ENCODE results near the gene PIK3R6.
A peak's percentile ranks its signal among the peaks of the same experiment; 100 is the strongest.

PIK3R6 gene, protein sequence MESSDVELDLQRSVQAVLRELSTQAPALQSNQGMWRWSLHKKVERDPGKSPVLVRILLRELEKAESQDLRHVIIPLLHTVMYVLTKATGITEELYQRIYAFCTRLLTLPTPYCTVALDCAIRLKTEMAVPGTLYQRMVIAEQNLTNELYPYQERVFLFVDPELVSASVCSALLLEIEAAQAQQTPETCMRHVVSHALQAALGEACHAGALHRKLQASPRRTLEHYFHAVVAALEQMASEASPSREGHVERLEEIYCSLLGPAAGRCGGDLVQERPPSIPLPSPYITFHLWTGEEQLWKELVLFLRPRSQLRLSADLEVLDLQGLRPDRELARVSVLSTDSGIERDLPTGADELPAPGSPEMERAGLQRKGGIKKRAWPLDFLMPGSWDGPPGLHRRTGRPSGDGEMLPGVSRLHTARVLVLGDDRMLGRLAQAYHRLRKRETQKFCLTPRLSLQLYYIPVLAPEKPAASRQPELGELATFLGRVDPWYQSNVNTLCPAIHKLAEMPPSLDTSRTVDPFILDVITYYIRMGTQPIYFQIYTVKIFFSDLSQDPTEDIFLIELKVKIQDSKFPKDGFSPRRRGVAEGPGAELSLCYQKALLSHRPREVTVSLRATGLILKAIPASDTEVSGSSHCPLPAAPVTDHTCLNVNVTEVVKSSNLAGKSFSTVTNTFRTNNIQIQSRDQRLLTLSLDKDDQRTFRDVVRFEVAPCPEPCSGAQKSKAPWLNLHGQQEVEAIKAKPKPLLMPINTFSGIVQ

DNA sequence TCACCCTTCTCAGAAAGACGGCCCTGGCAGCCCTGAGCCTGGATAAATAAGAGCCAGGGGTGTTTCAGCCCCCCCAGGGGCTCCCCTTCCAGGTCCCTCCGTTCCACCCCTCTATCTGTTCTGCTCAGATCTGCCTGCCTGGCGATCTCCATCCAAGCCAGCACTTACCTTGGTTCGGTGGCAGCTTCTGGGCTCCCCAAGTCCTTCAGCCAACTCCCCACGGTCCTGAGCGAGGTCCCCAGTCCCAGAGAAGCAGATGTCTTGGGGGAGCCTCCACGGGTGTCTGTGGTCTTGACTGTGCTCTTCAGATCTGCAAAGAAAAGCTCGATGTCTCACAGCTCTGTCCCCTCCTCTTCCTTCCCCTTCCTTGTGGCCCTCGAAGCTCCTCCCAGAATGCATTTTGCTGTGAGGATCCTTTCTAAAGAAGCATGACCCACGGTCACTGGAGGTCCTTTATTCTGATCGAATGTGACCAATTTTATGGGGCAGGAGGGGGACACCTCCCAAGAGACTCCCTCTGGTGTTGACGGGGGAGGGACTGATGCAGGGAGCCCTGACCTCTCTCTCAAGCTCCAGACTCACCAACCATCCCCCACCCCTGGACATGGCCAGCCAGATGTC is at the start of gene PIK3R6:
Gene PIK3R6, minus strand, starts transcription at position 314 of the 621 bp plus-strand sequence. CDS start 17,880 bp downstream, outside the sequence.
- DNase-seq, result no peak

DNA sequence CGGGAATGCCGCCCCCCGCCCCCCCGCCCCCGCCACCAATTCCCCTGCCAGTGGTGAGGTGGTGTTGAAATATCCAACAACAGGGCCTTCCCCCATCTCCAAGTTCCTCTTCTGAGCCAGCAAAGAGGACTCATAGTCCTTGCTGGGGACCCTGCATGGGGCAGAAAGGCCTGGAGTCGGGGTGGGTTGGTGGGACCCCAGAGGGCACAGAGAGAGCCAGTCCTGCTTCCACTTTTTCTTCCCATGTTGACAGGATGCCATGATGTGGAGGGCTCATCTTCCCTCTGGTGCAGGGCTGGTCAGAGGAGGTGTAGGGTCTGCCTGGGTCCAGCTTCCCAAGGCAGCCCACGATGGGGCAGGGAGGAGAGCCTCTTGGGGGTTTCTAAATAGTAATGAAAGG is 49.0 kb upstream of the PIK3R6 start:
- no peak for DNase-seq

DNA sequence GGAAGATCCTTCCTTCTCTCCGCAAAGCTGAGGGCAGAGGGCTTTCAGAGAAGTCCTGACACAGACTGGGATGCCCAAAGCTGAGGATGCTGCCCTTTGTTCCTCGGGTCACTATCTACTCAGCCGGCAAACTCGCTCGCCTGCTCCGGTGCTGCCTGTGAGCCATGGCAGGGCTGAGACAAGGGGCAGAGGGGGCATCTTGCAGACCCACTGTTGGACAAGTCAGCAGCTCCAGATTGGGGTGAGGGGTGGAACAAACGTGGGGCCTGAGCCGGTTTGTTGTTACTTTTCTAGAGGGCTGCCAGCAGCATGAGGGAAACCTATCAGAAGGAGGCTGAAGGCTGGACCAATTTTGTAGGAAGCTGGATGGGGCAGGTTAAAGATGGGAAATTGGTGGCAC is 47.1 kb upstream of the PIK3R6 start:
- no peak for DNase-seq

DNA sequence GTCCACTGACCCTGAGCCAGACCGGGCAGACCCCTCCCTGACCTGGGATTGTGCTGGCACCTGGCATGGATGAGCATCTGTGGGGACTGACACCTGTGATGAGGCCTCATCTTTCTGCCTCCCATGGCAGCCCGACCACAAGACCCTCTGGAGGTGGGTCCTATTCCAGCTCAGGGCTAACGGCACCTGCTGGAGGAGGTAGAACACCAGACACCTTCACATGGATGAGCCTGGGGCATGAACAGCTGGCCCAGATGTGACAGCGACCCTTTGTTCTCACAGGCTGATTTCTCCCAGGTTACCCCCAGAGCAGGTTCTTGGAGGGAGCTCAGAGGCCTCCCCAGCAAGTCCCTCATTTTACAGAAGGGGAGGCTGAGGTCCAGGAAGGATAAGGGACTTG is 46.4 kb upstream of the PIK3R6 start:
- no peak for DNase-seq

DNA sequence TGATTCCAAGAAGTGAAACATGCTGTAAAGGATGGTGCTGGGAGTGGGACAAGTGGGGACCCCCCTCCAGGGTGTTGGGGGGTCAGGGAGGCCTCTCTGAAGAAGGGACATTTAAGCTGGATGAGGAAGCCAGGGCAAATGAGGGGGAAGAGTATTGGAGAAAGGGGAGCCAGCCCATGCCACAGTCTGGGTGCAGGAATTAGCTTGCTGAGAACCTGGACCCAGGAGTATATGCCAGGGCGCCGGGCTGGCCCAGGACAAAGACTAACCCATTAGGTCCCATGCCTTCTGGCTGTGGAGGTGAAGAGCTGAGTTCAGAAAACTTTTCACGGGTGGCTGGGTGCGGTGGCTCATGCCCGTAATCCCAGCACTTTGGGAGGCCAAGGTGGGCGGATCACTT is 45.6 kb upstream of the PIK3R6 start:
- DNase-seq, result no peak

DNA sequence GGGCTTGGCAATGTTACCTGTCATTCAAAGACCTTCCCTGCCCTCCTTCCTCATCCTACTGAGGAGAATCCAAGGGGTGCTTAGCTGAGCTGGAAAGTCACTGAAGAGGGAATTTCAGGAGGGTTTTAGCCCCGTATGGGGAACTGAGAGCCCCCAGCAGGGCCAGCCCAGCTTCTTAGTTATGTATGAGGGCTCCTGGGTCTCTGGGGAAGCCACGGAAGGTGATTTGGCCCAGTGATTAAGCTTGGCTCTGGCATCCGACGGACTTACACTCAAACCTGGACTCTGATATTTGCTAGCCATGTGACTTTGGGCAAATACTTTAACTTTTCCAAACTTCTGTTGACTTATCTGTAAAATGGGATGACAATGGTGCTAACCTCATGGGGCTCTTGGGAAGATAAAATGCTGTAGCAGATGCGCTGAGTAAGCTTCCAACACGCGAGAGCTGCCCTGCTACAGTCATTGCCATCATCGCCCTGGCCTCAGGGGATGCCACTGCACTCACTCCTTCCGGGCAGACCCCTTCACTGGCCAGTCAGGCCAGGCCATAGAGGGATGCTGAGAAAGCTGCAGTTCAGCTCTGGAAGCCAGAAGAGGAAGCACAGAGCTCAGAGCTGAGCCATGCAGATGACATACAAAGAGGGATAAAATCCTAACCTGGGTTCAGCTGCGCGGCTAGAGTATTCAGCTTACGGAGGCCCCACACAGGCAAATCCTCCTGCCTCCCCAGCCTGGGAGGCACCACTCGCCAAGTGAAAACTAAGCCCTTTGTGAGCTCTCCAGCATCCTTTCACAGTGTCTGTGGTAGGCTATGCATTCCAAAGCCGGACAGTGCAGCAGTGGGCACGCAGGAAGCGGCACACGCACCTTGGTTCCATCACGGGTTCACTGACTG is 44.9 kb upstream of the PIK3R6 start:
- DNase-seq, result no peak

DNA sequence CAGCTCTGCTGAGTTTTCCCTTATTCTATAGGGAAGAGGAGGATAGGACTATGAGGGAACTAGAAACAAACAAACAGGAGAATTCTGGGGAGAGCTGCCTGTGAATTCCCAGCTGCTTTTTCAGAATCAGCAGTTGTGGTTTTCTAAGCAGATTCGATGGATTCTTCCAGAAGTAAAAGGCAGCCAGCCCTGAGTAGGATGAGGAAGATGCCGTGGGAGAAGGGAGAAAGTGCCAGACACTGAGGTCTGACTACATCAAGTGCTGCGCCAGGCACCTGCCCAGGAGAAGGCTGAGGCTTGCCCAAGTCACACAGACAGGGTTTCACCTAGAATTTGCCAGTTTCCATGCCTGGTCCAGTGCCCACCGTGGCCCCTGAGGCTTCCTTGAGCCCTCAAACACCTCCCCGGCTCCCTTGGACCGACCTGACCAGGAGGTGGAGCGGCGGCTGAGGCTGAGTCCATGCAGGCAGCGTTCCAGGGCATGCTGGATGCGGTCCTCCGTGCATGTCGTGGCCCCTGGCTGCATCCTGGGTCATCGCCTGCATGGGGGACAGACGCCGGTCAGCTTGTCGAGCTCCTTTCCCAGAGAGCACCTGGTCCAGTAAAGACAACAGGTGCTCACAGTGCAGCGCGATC is 43.6 kb upstream of the PIK3R6 start:
- no peak for DNase-seq

DNA sequence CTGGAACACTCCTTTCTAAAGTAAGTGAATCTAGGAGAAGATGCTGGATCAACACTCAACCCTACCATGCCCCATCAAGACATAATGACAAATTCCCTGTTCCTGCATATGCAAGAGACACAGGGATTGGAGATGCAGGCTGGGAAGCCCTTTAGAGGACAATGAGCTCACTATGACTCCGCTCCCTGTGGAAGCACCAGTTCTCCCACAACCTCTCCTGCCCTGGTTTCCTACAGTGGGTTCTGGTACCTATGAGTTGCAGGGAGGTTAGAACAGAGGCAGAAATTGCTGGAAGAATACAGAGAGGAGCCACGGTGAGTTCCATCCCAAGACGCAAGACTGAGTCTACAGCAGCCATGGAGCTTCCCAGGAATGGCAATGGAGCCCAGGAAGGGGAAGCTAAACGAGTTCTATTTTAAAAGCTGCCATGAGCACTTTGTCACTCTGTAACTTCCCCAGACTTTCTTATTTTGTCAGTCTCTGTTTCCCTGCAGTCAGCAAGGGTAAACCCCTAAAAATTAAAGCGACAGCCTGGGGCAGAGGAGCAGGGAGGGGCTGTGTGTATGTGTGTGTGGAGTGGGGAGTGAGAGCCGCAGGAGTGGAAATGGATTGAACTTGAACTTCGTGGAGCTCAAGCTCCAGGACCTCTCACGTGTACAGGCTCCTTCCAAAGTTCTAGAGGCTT is 42.3 kb upstream of the PIK3R6 start:
- DNase-seq, result no peak

DNA sequence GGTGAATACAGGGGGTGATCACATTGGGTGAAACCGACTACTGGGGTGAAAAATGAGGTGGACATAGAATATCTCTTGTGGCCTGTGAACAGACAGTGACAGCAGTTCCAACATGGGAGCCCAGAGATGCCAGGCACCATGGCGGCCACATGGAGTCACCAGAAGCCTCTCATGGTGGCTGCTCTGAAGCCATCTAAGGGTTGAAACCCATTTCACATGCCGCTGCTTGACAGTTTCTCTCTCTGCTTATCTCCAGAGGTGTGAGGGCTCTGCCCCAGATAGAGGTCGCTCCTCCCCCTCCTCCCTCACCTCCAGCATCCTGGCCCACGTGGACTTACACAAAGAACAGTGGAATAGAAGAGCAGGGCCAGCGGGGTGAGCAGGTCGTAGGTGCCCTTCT is 37.9 kb upstream of the PIK3R6 start:
- DNase-seq, result no peak

DNA sequence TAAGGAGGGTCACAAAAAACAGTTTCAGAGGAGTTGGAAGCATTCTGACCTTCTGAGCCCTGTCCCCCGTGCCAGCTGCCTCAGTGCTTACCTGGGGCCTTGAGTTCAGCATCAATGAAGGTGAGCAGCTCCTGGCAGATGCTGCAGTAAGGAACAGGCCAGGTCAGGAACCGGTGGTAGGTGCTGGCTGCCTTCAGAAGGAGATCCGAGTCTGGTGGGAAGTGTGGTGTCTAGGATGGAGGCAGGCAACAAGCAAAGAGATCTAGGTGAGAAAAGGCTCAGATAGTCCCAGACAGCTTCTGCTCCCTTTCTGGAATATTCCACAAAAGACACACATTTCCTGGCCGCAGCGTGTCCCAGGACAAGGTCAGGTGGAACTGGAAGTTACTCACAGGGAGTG is 37.2 kb upstream of the PIK3R6 start:
- DNase-seq, result no peak

DNA sequence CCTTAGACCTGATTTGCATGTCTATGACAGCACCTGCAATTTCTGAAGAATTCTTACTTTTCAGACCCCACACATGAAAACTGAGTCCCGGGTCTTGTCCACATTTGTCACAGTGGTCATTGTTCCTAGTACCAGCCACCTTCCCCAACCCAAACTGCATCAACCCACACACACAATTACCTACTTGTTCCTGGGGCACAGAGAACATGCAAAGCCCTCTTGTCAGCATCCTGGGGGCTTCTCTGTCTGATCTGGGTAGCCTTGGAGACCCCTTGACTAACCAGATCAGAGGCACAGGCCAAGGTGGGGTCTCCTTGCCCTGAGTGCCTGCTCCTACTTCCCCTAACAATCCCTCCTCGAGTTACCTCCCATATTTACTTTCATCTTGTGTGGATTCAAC is 36.7 kb upstream of the PIK3R6 start:
- no peak for DNase-seq

DNA sequence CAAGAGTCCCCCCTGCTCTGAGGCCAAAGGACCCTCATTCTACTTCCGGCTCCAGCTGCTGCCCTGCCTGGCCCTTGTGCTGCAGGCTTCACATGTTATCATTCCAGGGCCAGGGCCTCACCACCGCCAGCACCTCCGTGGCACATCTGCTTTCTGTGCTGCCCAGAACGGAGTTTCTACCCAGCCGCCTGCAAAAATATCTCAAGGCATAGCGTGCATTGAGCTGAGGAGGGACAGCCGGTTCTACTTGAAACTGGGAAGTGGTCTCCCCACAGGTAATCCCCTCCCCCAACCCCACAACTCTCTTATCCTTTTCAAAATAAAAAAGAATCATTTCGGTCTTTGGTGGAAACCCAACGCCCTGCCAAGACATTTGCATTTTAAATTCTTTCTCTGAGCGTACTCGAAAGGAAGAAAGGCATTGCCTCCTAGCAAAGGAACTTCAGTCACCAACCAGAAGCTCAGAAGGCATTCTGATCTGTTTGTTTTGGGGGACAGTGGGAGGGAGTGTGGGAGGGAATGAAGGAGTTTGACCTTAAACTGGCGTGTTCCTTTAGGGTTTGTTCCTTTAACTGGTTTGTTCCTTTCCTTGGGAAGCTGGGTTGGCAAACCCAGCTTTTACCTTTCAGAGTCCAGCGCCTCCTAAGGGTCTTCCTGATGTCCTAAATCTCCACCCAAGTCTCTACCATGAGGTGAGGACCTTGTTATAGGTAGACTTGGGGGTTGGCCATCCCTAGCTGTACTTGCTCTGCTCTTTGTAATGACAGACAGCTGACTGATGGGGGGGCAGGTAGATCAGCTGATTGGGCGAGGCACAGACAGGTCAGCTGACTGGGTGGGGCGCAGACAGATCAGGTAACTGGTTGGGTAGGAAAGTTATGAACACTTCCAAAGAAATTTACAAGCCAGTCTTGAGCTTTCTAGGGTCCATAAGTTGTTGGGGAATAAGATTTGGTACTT is 33.4 kb upstream of the PIK3R6 start:
- peak; percentile 23 for DNase-seq

DNA sequence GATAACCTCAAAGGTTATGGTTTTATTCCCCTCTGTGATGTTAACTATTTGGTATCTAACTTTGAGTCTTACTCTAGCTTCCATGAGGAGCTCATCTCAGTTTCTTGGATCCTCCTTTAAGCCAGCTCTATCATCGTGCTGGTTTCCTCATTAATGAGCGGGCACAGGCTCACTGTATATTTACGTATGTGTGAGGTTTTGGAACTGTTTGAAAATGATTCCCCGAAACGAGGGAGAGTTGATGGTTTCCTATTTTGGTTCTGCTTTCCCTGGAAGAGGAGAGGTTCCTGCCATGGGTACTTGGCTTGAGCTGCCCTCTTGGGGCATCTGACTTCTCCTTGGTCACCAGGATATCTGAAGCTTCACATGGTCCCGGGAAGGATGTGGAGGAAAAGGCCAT is 32.7 kb upstream of the PIK3R6 start:
- DNase-seq, result no peak

DNA sequence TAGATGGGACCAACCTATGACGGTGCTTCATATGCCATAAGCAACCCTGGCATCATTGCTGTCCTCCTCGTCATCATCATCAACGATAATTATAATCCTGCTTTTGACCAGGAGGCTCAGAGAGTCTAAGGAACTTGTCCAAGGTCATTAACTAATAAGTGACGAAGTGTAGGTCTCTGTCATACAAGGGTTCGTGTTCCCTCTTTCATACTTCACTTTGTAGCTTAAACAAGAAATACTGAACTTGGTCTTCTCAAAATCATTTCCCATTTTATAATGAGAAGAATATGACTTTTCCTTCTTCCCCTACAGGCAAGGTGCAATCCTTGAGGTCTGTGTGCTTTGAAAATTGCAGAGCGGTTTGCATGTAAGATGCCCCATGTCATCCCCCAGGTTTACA is 31.2 kb upstream of the PIK3R6 start:
- DNase-seq, result no peak

DNA sequence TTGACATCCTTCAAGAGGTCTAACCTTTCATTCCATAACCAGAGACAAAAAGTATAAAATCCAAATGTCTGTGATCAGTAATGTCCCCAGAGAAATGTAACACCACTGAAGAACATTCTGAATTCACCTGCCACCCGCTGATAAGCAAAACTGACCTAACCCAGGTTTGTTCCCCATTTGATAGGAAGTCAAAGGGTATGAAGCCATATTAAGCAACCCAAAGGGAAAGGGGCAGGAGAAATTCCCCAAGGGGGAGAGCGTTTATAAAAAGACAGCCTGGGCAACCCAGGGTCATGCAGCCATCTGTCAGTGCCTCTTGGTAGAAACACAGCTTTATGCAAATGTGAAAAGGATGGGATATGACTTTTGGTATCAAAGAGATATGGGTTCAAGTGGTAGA is 30.7 kb upstream of the PIK3R6 start:
- DNase-seq, result no peak

DNA sequence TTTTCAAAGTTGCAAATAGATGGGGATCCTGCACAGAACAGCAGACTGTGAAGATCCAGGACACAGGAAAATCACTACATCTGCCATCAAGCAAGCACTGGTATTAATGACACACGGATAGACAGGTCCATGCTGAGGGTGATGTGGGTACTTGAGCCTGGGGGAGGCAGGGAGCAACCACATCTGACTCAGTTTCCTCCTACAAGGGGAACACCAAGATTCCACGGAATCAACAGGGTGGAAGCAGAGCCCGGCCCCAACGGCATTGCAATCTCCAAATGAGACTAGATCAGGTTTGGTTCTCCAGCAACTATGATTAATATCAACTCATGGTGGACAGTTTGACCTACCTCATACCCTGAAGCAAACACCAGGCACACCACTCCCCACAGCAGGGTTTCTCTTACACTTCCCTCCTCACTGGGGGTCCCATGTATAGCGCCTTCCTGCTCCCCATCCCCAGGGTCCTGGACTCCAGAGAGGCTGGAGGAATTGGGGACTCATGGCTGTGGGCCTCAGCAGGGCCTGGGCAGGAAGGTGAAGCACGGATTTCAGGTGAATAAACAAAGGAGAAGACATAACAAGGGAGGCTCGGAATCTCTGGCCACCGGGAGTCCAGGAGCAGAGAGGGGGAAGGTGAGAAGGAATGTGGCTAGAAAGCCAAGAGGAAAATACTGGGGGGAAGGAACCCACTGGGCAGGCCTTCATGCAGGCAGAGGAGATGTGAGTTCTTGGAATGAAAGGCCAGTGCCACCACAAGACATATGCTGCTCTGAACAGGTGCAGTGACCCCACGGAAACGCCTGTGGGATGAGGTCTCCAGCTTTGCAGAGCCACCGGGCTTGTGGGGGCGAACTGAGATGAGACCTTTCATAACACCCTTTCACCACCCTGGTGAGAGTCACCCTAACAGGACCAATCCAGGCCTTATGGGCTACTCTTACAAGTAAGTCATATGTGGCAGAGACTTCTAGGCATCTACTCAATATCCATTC is 29.5 kb upstream of the PIK3R6 start:
- no peak for DNase-seq

DNA sequence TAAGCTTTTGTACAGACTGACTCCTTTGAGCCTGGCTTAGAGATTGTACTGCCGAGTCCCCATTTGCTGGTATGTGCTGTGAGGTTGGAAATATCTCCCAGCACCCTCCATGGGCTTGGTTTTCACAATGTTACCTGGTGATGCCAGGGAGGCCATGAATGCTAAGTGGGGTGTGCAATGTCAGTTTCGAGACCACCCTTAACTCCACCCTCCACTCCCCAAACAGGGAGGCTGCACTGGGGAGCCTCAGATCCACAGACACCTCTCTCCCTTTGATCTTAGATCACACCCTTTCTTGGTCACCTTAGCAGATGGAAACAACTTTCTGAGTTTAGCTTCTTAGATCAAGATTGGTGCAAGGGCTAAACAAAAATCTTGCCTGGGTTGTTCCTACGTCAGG is 28.6 kb upstream of the PIK3R6 start:
- no peak for DNase-seq

DNA sequence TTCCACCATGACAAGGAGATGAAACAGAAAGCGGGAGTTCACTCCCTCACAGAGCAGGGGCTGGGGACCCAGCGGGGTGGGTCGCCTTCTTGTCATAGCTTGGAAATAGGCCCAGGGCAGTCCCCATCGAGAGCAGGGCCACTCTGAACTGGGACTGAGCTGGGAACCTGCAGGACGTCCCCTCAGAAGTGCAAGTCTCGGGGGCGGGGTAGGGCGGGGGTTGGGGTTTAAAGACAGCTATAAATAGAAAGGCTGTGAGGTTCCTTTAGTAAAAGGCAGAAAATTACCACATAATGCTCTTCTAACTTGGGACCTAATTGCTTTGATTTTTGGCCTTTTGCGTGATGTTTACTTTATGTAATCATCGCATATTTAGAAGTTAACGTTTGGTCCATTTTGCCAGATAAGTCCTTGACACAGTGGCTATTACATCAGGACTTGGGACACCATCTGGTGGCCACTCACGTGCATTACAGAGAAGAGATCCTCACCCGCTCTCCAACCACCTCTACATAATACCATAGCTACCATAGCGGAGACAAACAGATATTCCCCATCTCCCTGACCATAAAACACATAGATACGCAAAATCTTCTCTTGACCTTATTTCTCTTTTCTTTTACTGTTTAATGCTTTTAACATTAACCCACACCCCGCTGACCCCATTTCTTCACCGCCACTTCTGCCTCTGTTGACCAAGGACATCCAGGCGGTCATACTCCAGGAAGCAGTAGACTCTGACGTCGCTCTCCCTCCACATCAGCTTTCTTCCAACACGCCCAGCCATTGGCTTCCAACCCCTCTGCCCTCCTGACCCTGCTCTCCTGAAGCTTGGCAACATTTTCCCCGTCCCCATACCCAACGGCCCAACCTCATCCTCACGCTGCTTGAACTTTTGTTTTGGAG is 27.5 kb upstream of the PIK3R6 start:
- peak; percentile 51 for DNase-seq
